Pancreas (tissue), 10 donors: ENCODE measurements around the gene PRRC1. TPM values are rescaled to one million over a fixed set of nuclear protein-coding genes. Genes with fewer than 3 reads are reported as not detected.

Experiments used
- ATAC-seq, 4 donors: fragments of 200-7000 bp; cut with Tn5 transposase; one replicate each; pipeline versions ENCODE4 v1.8.0 to v1.9.1; 2020; ENCODE audit warnings: mild to moderate bottlenecking in 4 of 4, moderate library complexity in 4 of 4
- DNase-seq, 6 donors: peaks; one replicate each; pipeline ENCODE4 v3.0.0-alpha.2; 2020
- FAIRE-seq: peaks from 2 replicates; lab custom pipeline; 2012; peaks lifted over from hg19 to GRCh38; lab: Jason Lieb, UNC
- H3K27ac ChIP-seq, 4 donors: fragments of 200-600 bp; sonication (generic); 1 replicate in 3 of 4; 2 replicates in 1 of 4; pipeline versions ENCODE4 v1.5.0 to v1.8.0; 2020
- H3K27me3 ChIP-seq, 4 donors: fragments of 200-600 bp; one replicate each; pipeline ENCODE4 v1.8.0; 2021
- H3K36me3 ChIP-seq, 3 donors: fragments of 200-600 bp; sonication (generic) in 1 of 3; one replicate each; pipeline versions ENCODE4 v1.5.0 to v1.8.0; 2020 to 2021
- H3K4me1 ChIP-seq, 3 donors: fragments of 200-600 bp; one replicate each; pipeline ENCODE4 v1.8.0; 2021
- H3K4me3 ChIP-seq, 4 donors: fragments of 200-600 bp; sonication (generic) in 2 of 4; one replicate each; pipeline versions ENCODE4 v1.5.0 to v1.8.0; 2020 to 2021
- H3K9me3 ChIP-seq, 4 donors: fragments of 200-600 bp; one replicate each; pipeline ENCODE4 v1.8.0; 2021
- CTCF ChIP-seq, 4 donors: fragments of 200-600 bp; sonication (generic) in 3 of 4; IDR thresholded peaks; one replicate each; pipeline versions ENCODE4 v1.5.0 to v1.8.0; 2021; ENCODE audit warnings: antibody characterized with exemption in 4 of 4
- WGBS, 2 donors: extraction: QIAGEN DNeasy Blood & Tissue Kit; methylation state at CpG; one replicate each; pipeline ENCODE4 v1.1.7; 2013; 5-methylcytosine and 5-hydroxymethylcytosine counted together
- intact Hi-C, 3 donors: fragments of 100-400 bp; cut with DNase I; formaldehyde crosslinking; loops; one replicate each; pipeline versions ENCODE4 v1.11.1 to v1.14.2; 2022
- polyA plus RNA-seq, 2 donors: library from polyadenylated mRNA; stranded (reverse); fragments of 200-250 nt; gene quantifications; one replicate each; pipeline ENCODE4 v1.2.3, GENCODE V29; 2013
- total RNA-seq, 6 donors: library from RNA; stranded (reverse); fragmentation: NEBNext Ultra II Directional in 4 of 6; extraction: Animal tissue kit (Norgen Biotek cat#: 25700) in 4 of 6; gene quantifications; one replicate each; pipeline versions ENCODE4 v1.2.1 to v1.2.4, GENCODE V29; 2021 to 2023
- donor health status: healthy with polysubstance abuse.
- donor health status: DM: no; HTN: no; CAD: no; lungs with moderate emphysema.
- donor health status: DM: no; HTN: no; CAD: no.
- donor health status: control.
- donor health status: control.
- donor health status: Bipolar disorder and iron deficiency.
- donor health status: DM: yes; HTN: yes; CAD: no.
- donor health status: DM: no; HTN: no; CAD: no.
- donor health status: DM: no; HTN: no; CAD: no.
- donor health status: DM: yes; HTN: yes; CAD: no.

The PRRC1 gene
- total and polyA plus RNA-seq, 8 donors: 17.7 to 46.7 (median 30.7) TPM

GRCh38 chr5:127586066-127586770 is 68.8 kb downstream of the PRRC1 start:
- WGBS, 2 donors: 52 to 57% methylated on average over 5 of the region's 5 CpGs
- Histone ChIP-seq H3K4me3 (no peak overlapping the region), H3K9me3 (no peaks in the 10 kb centered on the region), H3K27ac (no peak overlapping the region), H3K27me3 (no peaks in the 10 kb centered on the region), H3K36me3 (no peaks in the 10 kb centered on the region), H3K4me1 (no peaks in the 10 kb centered on the region)
- ATAC-seq (peak in 1 of 4 donors; percentile 36), FAIRE-seq (no peak), DNase-seq (no peak)
- intact Hi-C loops: no loop called here
- no peak for TF ChIP-seq CTCF (IDR thresholded peaks at IDR 0.05)

GRCh38 chr5:127586811-127587210 is 69.4 kb downstream of the PRRC1 start:
- Histone ChIP-seq H3K4me1 (no peaks in the 10 kb centered on the region), H3K4me3 (no peak overlapping the region), H3K27me3 (no peaks in the 10 kb centered on the region), H3K9me3 (no peaks in the 10 kb centered on the region), H3K27ac (no peak overlapping the region), H3K36me3 (no peaks in the 10 kb centered on the region)
- ATAC-seq (no peak), FAIRE-seq (no peak), DNase-seq (no peak)
- intact Hi-C loops: no loop called here
- no peak for TF ChIP-seq CTCF (IDR thresholded peaks at IDR 0.05)

GRCh38 chr5:127587246-127587917 is 69.9 kb downstream of the PRRC1 start:
- DNase-seq (no peak), FAIRE-seq (no peak), ATAC-seq (no peak)
- Histone ChIP-seq H3K4me1 (no peaks in the 10 kb centered on the region), H3K27me3 (no peaks in the 10 kb centered on the region), H3K27ac (no peak overlapping the region), H3K4me3 (no peak overlapping the region), H3K36me3 (no peaks in the 10 kb centered on the region), H3K9me3 (no peaks in the 10 kb centered on the region)
- WGBS, 2 donors: 76 to 79% methylated on average over 4 of the region's 4 CpGs
- TF ChIP-seq CTCF (IDR thresholded peaks at IDR 0.05): no peak
- intact Hi-C loops: no loop called here

GRCh38 chr5:127588368-127588767 is 70.9 kb downstream of the PRRC1 start:
- 92 to 94% methylated on average over 1 of the region's 1 CpG for WGBS, 2 donors
- ATAC-seq (no peak), DNase-seq (no peak), FAIRE-seq (no peak)
- H3K27me3 ChIP-seq: no peaks in the 10 kb centered on the region
- H3K9me3 ChIP-seq: no peaks in the 10 kb centered on the region
- H3K27ac ChIP-seq: no peak overlapping the region
- intact Hi-C loops: no loop called here
- H3K4me3 ChIP-seq: no peak overlapping the region
- H3K4me1 ChIP-seq: no peaks in the 10 kb centered on the region
- no peaks in the 10 kb centered on the region for H3K36me3 ChIP-seq
- no peak for TF ChIP-seq CTCF (IDR thresholded peaks at IDR 0.05)
